HEK293 (cell line): ENCODE results near the gene ERG.

ENCODE experiments used
- CTCF ChIA-PET: fragments of 350-600 bp; formaldehyde crosslinking; extraction: SDS; loops from one replicate; lab custom pipeline; 2021; ENCODE audit warnings: antibody characterized with exemption; lab: Yijun Ruan, JAX
- POLR2A ChIA-PET: fragments of 300-600 bp; formaldehyde crosslinking; extraction: SDS; loops from one replicate; lab custom pipeline; 2020; ENCODE audit warnings: antibody characterized with exemption, inconsistent platforms; lab: Yijun Ruan, JAX
- H3K27ac ChIP-seq: fragments of 200-500 bp; sonication (Bioruptor generic); 2 replicates; pipeline ENCODE4 v1.5.1; 2014; ENCODE audit warnings: low read depth, low read length, control low read depth, inconsistent platforms; ENCODE audit errors: extremely low read depth
- H3K36me3 ChIP-seq, 2 experiments: fragments of 200-500 bp in 1 of 2; sonication (Bioruptor generic) in 1 of 2; 1 replicate in 1 of 2; 2 replicates in 1 of 2; pipeline ENCODE4 v1.5.1; 2014 to 2017; ENCODE audit warnings: inconsistent platforms in 2 of 2, low read length in 2 of 2; ENCODE audit not compliant: control insufficient read depth in 2 of 2, insufficient read depth in 1 of 2
- H3K4me1 ChIP-seq: fragments of 200-500 bp; sonication (Bioruptor generic); 2 replicates; pipeline ENCODE4 v1.5.1; 2014; ENCODE audit warnings: mild to moderate bottlenecking, low read length, inconsistent platforms; ENCODE audit not compliant: control insufficient read depth, insufficient read depth
- H3K4me3 ChIP-seq: 2 replicates; pipeline ENCODE4 v1.5.1; 2011; ENCODE audit warnings: low read depth, mild to moderate bottlenecking, control low read depth, low read length, moderate library complexity
- H3K9me3 ChIP-seq: fragments of 200-500 bp; sonication (Bioruptor generic); 2 replicates; pipeline ENCODE4 v1.5.1; 2014; ENCODE audit warnings: low read depth, low read length, inconsistent platforms; ENCODE audit not compliant: control insufficient read depth, insufficient read depth
- GFI1B ChIP-seq: fragments of 450-650 bp; formaldehyde crosslinking; IDR thresholded peaks from 2 replicates; pipeline ENCODE4 v1.5.1; 2016; ENCODE audit warnings: missing biosample characterization, missing genetic modification characterization
- GLIS2 ChIP-seq: fragments of 450-650 bp; formaldehyde crosslinking; IDR thresholded peaks from 2 replicates; pipeline ENCODE4 v1.5.1; 2016; ENCODE audit warnings: missing biosample characterization, missing genetic modification characterization
- KLF16 ChIP-seq: fragments of 450-650 bp; formaldehyde crosslinking; IDR thresholded peaks from 2 replicates; pipeline ENCODE4 v1.5.1; 2017; ENCODE audit warnings: missing biosample characterization, missing genetic modification characterization
- KLF7 ChIP-seq: fragments of 450-650 bp; formaldehyde crosslinking; IDR thresholded peaks from 2 replicates; pipeline ENCODE4 v1.5.1; 2016; ENCODE audit warnings: missing biosample characterization, missing genetic modification characterization, borderline replicate concordance
- SCRT1 ChIP-seq: fragments of 450-650 bp; formaldehyde crosslinking; IDR thresholded peaks from 2 replicates; pipeline ENCODE4 v1.5.1; 2016; ENCODE audit warnings: missing biosample characterization, missing genetic modification characterization, borderline replicate concordance
- SETDB1 ChIP-seq: IDR thresholded peaks from one replicate; pipeline ENCODE4 v1.6.1; 2017; ENCODE audit warnings: mild to moderate bottlenecking, low read length, moderate library complexity, mixed read lengths; ENCODE audit not compliant: insufficient read length
- YY1 ChIP-seq: fragments of 450-650 bp; formaldehyde crosslinking; IDR thresholded peaks from 2 replicates; pipeline ENCODE4 v1.5.1; 2018; ENCODE audit warnings: missing biosample characterization, missing genetic modification characterization
- ZBTB48 ChIP-seq: fragments of 450-650 bp; formaldehyde crosslinking; IDR thresholded peaks from 2 replicates; pipeline ENCODE4 v1.5.1; 2016; ENCODE audit warnings: missing biosample characterization, missing genetic modification characterization
- ZFP37 ChIP-seq: fragments of 450-650 bp; formaldehyde crosslinking; IDR thresholded peaks from 2 replicates; pipeline ENCODE4 v1.5.1; 2016; ENCODE audit warnings: missing biosample characterization, missing genetic modification characterization
- ZNF157 ChIP-seq: fragments of 450-650 bp; formaldehyde crosslinking; IDR thresholded peaks from 2 replicates; pipeline ENCODE4 v1.5.1; 2016; ENCODE audit warnings: missing biosample characterization, missing genetic modification characterization
- ZNF16 ChIP-seq: fragments of 450-650 bp; formaldehyde crosslinking; IDR thresholded peaks from 2 replicates; pipeline ENCODE4 v1.5.1; 2016; ENCODE audit warnings: low read depth, missing biosample characterization, missing genetic modification characterization
- ZNF202 ChIP-seq: fragments of 450-650 bp; formaldehyde crosslinking; IDR thresholded peaks from 2 replicates; pipeline ENCODE4 v1.5.1; 2016; ENCODE audit warnings: missing biosample characterization, missing genetic modification characterization, borderline replicate concordance
- ZNF274 ChIP-seq, 2 experiments: fragments of 200-500 bp in 1 of 2; fragments of 450-650 bp in 1 of 2; sonication (Bioruptor generic) in 1 of 2; formaldehyde crosslinking in 1 of 2; IDR thresholded peaks; 2 replicates each; pipeline versions ENCODE4 v1.5.1 to v1.6.1; 2014 to 2016; ENCODE audit warnings: borderline replicate concordance in 1 of 2, inconsistent platforms in 1 of 2, low read length in 1 of 2, missing biosample characterization in 1 of 2, missing genetic modification characterization in 1 of 2
- ZNF354C ChIP-seq: fragments of 450-650 bp; formaldehyde crosslinking; IDR thresholded peaks from 2 replicates; pipeline ENCODE4 v1.5.1; 2016; ENCODE audit warnings: missing biosample characterization, missing genetic modification characterization, low read depth, borderline replicate concordance
- ZNF423 ChIP-seq: fragments of 450-650 bp; formaldehyde crosslinking; IDR thresholded peaks from 2 replicates; pipeline ENCODE4 v1.5.1; 2016; ENCODE audit warnings: missing biosample characterization, missing genetic modification characterization
- ZNF433 ChIP-seq: fragments of 450-650 bp; formaldehyde crosslinking; IDR thresholded peaks from 2 replicates; pipeline ENCODE4 v1.5.1; 2016; ENCODE audit warnings: missing biosample characterization, missing genetic modification characterization, low read depth
- ZNF501 ChIP-seq: fragments of 450-650 bp; formaldehyde crosslinking; IDR thresholded peaks from 2 replicates; pipeline ENCODE4 v1.5.1; 2016; ENCODE audit warnings: missing biosample characterization, missing genetic modification characterization
- ZNF521 ChIP-seq: fragments of 450-650 bp; formaldehyde crosslinking; IDR thresholded peaks from 2 replicates; pipeline ENCODE4 v1.5.1; 2017; ENCODE audit warnings: missing biosample characterization, mild to moderate bottlenecking, missing genetic modification characterization
- ZNF530 ChIP-seq: fragments of 450-650 bp; formaldehyde crosslinking; IDR thresholded peaks from 2 replicates; pipeline ENCODE4 v1.5.1; 2016; ENCODE audit warnings: low read depth, missing biosample characterization, missing genetic modification characterization
- ZNF555 ChIP-seq: fragments of 450-650 bp; formaldehyde crosslinking; conservative IDR thresholded peaks from 2 replicates; pipeline ENCODE4 v1.5.1; 2017; ENCODE audit warnings: missing biosample characterization, mild to moderate bottlenecking, missing genetic modification characterization, inconsistent platforms
- ZNF571 ChIP-seq: fragments of 450-650 bp; formaldehyde crosslinking; IDR thresholded peaks from 2 replicates; pipeline ENCODE4 v1.5.0; 2017; ENCODE audit warnings: missing biosample characterization, missing genetic modification characterization
- ZNF600 ChIP-seq: fragments of 450-650 bp; formaldehyde crosslinking; IDR thresholded peaks from 2 replicates; pipeline ENCODE4 v1.5.1; 2016; ENCODE audit warnings: missing biosample characterization, missing genetic modification characterization
- ZNF660 ChIP-seq: fragments of 450-650 bp; IDR thresholded peaks from 2 replicates; pipeline ENCODE4 v1.5.1; 2018; ENCODE audit warnings: missing biosample characterization, mild to moderate bottlenecking, missing genetic modification characterization
- ZNF747 ChIP-seq: fragments of 450-650 bp; formaldehyde crosslinking; IDR thresholded peaks from 2 replicates; pipeline ENCODE4 v1.5.1; 2016; ENCODE audit warnings: missing biosample characterization, missing genetic modification characterization
- ZNF768 ChIP-seq: fragments of 450-650 bp; formaldehyde crosslinking; IDR thresholded peaks from 2 replicates; pipeline ENCODE4 v1.5.1; 2018; ENCODE audit warnings: missing biosample characterization, mild to moderate bottlenecking, missing genetic modification characterization
- ZNF843 ChIP-seq: fragments of 450-650 bp; formaldehyde crosslinking; IDR thresholded peaks from 2 replicates; pipeline ENCODE4 v1.5.1; 2016; ENCODE audit warnings: missing biosample characterization, missing genetic modification characterization
- TF ChIP-seq, protein P1 (sequence below): fragments of 450-650 bp; formaldehyde crosslinking; IDR thresholded peaks from 2 replicates; pipeline ENCODE4 v1.5.1; 2016; ENCODE audit warnings: missing biosample characterization, missing genetic modification characterization
- TF ChIP-seq, protein P2 (sequence below): fragments of 450-650 bp; formaldehyde crosslinking; IDR thresholded peaks from 2 replicates; pipeline ENCODE4 v1.5.0; 2017; ENCODE audit warnings: missing biosample characterization, missing genetic modification characterization, borderline replicate concordance
- TF ChIP-seq, protein P3 (sequence below): fragments of 450-650 bp; formaldehyde crosslinking; IDR thresholded peaks from 2 replicates; pipeline ENCODE4 v1.5.1; 2016; ENCODE audit warnings: missing biosample characterization, missing genetic modification characterization, low read depth
- TF ChIP-seq, protein P4 (sequence below): fragments of 450-650 bp; formaldehyde crosslinking; IDR thresholded peaks from 2 replicates; pipeline ENCODE4 v1.5.1; 2016; ENCODE audit warnings: missing biosample characterization, missing genetic modification characterization

ERG gene

DNA sequence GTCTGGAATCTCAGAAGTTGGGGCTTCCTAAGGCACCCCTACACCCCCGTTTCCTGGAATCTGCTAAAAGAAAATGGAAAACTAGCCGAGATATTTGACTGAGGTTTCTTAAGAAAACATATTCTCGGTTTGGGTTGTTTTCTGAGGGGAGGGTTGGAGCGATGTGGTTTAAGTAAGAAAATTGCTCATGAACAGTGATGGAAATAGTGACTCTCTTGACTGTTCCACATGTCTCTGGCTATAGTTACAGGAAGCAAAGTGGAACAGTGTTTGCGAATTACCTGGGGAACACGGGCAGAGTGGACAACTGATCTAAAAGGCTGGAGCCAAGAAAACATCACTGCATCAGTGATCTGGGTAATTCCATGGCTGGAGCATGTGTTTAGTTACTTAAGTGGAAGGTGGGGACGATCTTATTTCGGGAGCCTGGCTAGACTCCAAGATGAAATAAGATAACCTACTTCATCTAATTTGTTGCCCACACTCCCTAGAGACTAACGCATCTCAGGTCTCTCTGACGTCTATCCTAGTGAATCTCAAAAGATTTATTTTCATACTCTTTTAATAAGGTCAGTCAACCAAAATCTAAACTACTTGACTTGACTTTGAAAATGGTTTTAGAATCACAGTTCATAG is 149.0 kb downstream of the ERG start:
- no peaks in the 10 kb centered on the region for H3K9me3 ChIP-seq
- no peak overlapping the region for H3K4me3 ChIP-seq
- CTCF ChIA-PET, result interaction anchor here (0.6 to 13.2 kb wide), 8 partner anchors 25 to 649 kb away, joined by 3 to 378 read pairs (median 22); no protein-coding TSS in a partner anchor
- H3K27ac ChIP-seq, result peak overlapping the region; percentile 32; the same call in 1 of the 2 replicates
- H3K4me1 ChIP-seq, result peaks cover 38% of the 10 kb centered on the region
- H3K36me3 ChIP-seq, result no peaks in the 10 kb centered on the region
- POLR2A ChIA-PET, result no interaction called here
- no peak for TF ChIP-seq ZNF423 (tag by site-specific recombination)
- TF ChIP-seq ZNF274 (IDR thresholded peaks at IDR 0.05; ENCODE audit: low read length), result no peak
- TF ChIP-seq ZNF274 (tag by site-specific recombination; IDR thresholded peaks at IDR 0.05; ENCODE audit: borderline replicate concordance), result no peak
- no peak for TF ChIP-seq ZNF157 (tag by site-specific recombination)
- TF ChIP-seq ZNF600 (tag by site-specific recombination), result peak; percentile 38; the same call in 1 of the 2 replicates
- peak; percentile 51; the same call in 1 of the 2 replicates for TF ChIP-seq ZNF501
- no peak; the same call in 1 of the 2 replicates for TF ChIP-seq ZNF555 (tag by site-specific recombination)
- TF ChIP-seq, protein P1, sequence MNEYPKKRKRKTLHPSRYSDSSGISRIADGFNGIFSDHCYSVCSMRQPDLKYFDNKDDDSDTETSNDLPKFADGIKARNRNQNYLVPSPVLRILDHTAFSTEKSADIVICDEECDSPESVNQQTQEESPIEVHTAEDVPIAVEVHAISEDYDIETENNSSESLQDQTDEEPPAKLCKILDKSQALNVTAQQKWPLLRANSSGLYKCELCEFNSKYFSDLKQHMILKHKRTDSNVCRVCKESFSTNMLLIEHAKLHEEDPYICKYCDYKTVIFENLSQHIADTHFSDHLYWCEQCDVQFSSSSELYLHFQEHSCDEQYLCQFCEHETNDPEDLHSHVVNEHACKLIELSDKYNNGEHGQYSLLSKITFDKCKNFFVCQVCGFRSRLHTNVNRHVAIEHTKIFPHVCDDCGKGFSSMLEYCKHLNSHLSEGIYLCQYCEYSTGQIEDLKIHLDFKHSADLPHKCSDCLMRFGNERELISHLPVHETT (tag by site-specific recombination), result peak; percentile 87
- no peak for TF ChIP-seq ZNF768 (tag by site-specific recombination)
- no peak for TF ChIP-seq ZNF530 (tag by site-specific recombination)
- no peak for TF ChIP-seq ZNF843 (tag by site-specific recombination)
- TF ChIP-seq ZNF521, result no peak
- TF ChIP-seq SCRT1 (tag by site-specific recombination), result no peak
- no peak for TF ChIP-seq KLF16 (tag by site-specific recombination)
- 0 out of 2 replicates have a peak, but pooled peaks have one; percentile 19 for TF ChIP-seq ZFP37 (tag by site-specific recombination)
- TF ChIP-seq ZNF16 (tag by site-specific recombination), result no peak
- TF ChIP-seq SETDB1, result peak; percentile 39
- TF ChIP-seq, protein P2, sequence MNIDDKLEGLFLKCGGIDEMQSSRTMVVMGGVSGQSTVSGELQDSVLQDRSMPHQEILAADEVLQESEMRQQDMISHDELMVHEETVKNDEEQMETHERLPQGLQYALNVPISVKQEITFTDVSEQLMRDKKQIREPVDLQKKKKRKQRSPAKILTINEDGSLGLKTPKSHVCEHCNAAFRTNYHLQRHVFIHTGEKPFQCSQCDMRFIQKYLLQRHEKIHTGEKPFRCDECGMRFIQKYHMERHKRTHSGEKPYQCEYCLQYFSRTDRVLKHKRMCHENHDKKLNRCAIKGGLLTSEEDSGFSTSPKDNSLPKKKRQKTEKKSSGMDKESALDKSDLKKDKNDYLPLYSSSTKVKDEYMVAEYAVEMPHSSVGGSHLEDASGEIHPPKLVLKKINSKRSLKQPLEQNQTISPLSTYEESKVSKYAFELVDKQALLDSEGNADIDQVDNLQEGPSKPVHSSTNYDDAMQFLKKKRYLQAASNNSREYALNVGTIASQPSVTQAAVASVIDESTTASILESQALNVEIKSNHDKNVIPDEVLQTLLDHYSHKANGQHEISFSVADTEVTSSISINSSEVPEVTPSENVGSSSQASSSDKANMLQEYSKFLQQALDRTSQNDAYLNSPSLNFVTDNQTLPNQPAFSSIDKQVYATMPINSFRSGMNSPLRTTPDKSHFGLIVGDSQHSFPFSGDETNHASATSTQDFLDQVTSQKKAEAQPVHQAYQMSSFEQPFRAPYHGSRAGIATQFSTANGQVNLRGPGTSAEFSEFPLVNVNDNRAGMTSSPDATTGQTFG (tag by site-specific recombination), result no peak
- TF ChIP-seq, protein P3, sequence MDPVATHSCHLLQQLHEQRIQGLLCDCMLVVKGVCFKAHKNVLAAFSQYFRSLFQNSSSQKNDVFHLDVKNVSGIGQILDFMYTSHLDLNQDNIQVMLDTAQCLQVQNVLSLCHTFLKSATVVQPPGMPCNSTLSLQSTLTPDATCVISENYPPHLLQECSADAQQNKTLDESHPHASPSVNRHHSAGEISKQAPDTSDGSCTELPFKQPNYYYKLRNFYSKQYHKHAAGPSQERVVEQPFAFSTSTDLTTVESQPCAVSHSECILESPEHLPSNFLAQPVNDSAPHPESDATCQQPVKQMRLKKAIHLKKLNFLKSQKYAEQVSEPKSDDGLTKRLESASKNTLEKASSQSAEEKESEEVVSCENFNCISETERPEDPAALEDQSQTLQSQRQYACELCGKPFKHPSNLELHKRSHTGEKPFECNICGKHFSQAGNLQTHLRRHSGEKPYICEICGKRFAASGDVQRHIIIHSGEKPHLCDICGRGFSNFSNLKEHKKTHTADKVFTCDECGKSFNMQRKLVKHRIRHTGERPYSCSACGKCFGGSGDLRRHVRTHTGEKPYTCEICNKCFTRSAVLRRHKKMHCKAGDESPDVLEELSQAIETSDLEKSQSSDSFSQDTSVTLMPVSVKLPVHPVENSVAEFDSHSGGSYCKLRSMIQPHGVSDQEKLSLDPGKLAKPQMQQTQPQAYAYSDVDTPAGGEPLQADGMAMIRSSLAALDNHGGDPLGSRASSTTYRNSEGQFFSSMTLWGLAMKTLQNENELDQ (tag by site-specific recombination), result no peak
- TF ChIP-seq GLIS2 (tag by site-specific recombination), result no peak
- TF ChIP-seq, protein P4, sequence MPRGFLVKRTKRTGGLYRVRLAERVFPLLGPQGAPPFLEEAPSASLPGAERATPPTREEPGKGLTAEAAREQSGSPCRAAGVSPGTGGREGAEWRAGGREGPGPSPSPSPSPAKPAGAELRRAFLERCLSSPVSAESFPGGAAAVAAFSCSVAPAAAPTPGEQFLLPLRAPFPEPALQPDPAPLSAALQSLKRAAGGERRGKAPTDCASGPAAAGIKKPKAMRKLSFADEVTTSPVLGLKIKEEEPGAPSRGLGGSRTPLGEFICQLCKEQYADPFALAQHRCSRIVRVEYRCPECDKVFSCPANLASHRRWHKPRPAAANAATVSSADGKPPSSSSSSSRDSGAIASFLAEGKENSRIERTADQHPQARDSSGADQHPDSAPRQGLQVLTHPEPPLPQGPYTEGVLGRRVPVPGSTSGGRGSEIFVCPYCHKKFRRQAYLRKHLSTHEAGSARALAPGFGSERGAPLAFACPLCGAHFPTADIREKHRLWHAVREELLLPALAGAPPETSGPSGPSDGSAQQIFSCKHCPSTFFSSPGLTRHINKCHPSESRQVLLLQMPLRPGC (tag by site-specific recombination), result peak; percentile 75; the same call in 1 of the 2 replicates
- no peak for TF ChIP-seq ZNF660
- no peak for TF ChIP-seq ZNF747
- no peak for TF ChIP-seq ZNF433
- no peak for TF ChIP-seq ZNF354C (tag by site-specific recombination)
- no peak for TF ChIP-seq ZNF571 (tag by site-specific recombination)
- no peak for TF ChIP-seq ZNF202 (tag by site-specific recombination)
- no peak for TF ChIP-seq GFI1B (tag by site-specific recombination)
- peak; percentile 49; the same call in 1 of the 2 replicates for TF ChIP-seq ZBTB48 (tag by site-specific recombination)
- no peak for TF ChIP-seq YY1 (tag by site-specific recombination)
- TF ChIP-seq KLF7 (tag by site-specific recombination), result no peak
